Activated CD8-positive, alpha-beta memory T cell treated with anti-CD3 and anti-CD28 coated beads, Interleukin-2, amount 50 U/mL, for 4 hours (primary cell): ENCODE measurements around the gene URB2.

ENCODE experiments used
- DNase-seq: peaks from one replicate; pipeline ENCODE4 v3.0.0-alpha.2; 2020

URB2 gene

GRCh38 chr1:229648406-229648805 is 22.4 kb downstream of the URB2 start:
- DNase-seq, result no peak

- DNase-seq, result no peak
Observed at GRCh38 chr1:229650045-229650444, 24.0 kb downstream of the URB2 start.

GRCh38 chr1:229651546-229651945 is 25.5 kb downstream of the URB2 start:
- DNase-seq, result no peak

- no peak for DNase-seq
Observed at GRCh38 chr1:229653420-229653819, 27.4 kb downstream of the URB2 start.

GRCh38 chr1:229655781-229656180 is 29.7 kb downstream of the URB2 start:
- no peak for DNase-seq

- DNase-seq, result no peak
Observed at GRCh38 chr1:229657993-229658755, 32.1 kb downstream of the URB2 start.

- DNase-seq, result peak; percentile 70
Observed at GRCh38 chr1:229661022-229661877, 35.2 kb downstream of the URB2 start.

GRCh38 chr1:229661897-229662296 is 35.9 kb downstream of the URB2 start:
- no peak for DNase-seq

- DNase-seq, result peak; percentile 85
Observed at GRCh38 chr1:229664133-229664689, 38.2 kb downstream of the URB2 start.

- no peak for DNase-seq
Observed at GRCh38 chr1:229665912-229666558, 40.0 kb downstream of the URB2 start.

GRCh38 chr1:229666585-229666984 is 40.5 kb downstream of the URB2 start:
- no peak for DNase-seq

GRCh38 chr1:229669333-229669732 is 43.3 kb downstream of the URB2 start:
- DNase-seq, result no peak

GRCh38 chr1:229671310-229671709 is 45.3 kb downstream of the URB2 start:
- DNase-seq, result no peak

GRCh38 chr1:229672246-229672645 is 46.2 kb downstream of the URB2 start:
- DNase-seq, result no peak

- DNase-seq, result no peak
Observed at GRCh38 chr1:229674042-229674441, 48.0 kb downstream of the URB2 start.

GRCh38 chr1:229675396-229675795 is 49.3 kb downstream of the URB2 start:
- no peak for DNase-seq

GRCh38 chr1:229685149-229685548 is 59.1 kb downstream of the URB2 start:
- no peak for DNase-seq

GRCh38 chr1:229689273-229689672 is 63.2 kb downstream of the URB2 start:
- DNase-seq, result no peak

GRCh38 chr1:229689904-229690303 is 63.9 kb downstream of the URB2 start:
- DNase-seq, result no peak

GRCh38 chr1:229690662-229691061 is 64.6 kb downstream of the URB2 start:
- DNase-seq, result no peak

GRCh38 chr1:229691362-229691761 is 65.3 kb downstream of the URB2 start:
- DNase-seq, result no peak

- DNase-seq, result no peak
Observed at GRCh38 chr1:229693129-229693900, 67.3 kb downstream of the URB2 start.
